Measurements from ENCODE around the gene CDY1. TPM values are rescaled to one million over a fixed set of nuclear protein-coding genes. Genes with fewer than 3 reads are reported as not detected.

Gene CDY1
- total RNA-seq = not detected in 2 replicates

GRCh38 chrY:25621817-25622216, at the start of gene CDY1:
Gene CDY1, plus strand, starts transcription at chrY:25622117. Its CDS starts 326 bp downstream, at chrY:25622443.

